GM23338 (cell line): Measurements from ENCODE around the gene NTNG1. TPM values are rescaled to one million over a fixed set of nuclear protein-coding genes. Genes with fewer than 3 reads are reported as not detected.

ENCODE experiments used
- ATAC-seq: fragments of 200-7000 bp; cut with Tn5 transposase; 3 replicates; pipeline ENCODE4 v1.9.1; 2020
- DNase-seq: peaks from one replicate; pipeline ENCODE4 v3.0.0-alpha.2; 2015; ENCODE audit warnings: low spot score
- H2AFZ ChIP-seq: fragments of 200-600 bp; sonication (generic); 2 replicates; pipeline ENCODE4 v1.8.0; 2016; ENCODE audit warnings: antibody characterized with exemption, mild to moderate bottlenecking, moderate library complexity
- H3F3A ChIP-seq: fragments of 200-600 bp; sonication (generic); replicated peaks from 2 replicates; pipeline ENCODE4 v1.8.0; 2017; ENCODE audit warnings: antibody characterized with exemption, mixed run types, low read depth
- H3K27ac ChIP-seq: fragments of 200-600 bp; sonication (generic); 2 replicates; pipeline ENCODE4 v1.6.1; 2016; ENCODE audit warnings: low read depth
- H3K27me3 ChIP-seq: fragments of 200-600 bp; sonication (generic); 2 replicates; pipeline ENCODE4 v1.8.0; 2016; ENCODE audit warnings: mild to moderate bottlenecking, mixed run types, moderate library complexity; ENCODE audit not compliant: insufficient read depth
- H3K36me3 ChIP-seq: fragments of 200-600 bp; sonication (generic); 2 replicates; pipeline ENCODE4 v1.8.0; 2016; ENCODE audit warnings: mild to moderate bottlenecking; ENCODE audit not compliant: insufficient read depth
- H3K4me1 ChIP-seq: fragments of 200-600 bp; sonication (generic); 2 replicates; pipeline ENCODE4 v1.8.0; 2016; ENCODE audit warnings: mild to moderate bottlenecking, moderate library complexity; ENCODE audit not compliant: insufficient read depth
- H3K4me2 ChIP-seq: fragments of 200-600 bp; sonication (generic); 2 replicates; pipeline ENCODE4 v1.7.1; 2017; ENCODE audit warnings: mixed run types
- H3K4me3 ChIP-seq: fragments of 200-600 bp; sonication (generic); 2 replicates; pipeline ENCODE4 v1.6.1; 2016; ENCODE audit warnings: mixed run types
- H3K79me2 ChIP-seq: fragments of 200-600 bp; sonication (generic); replicated peaks from 2 replicates; pipeline ENCODE4 v1.8.0; 2017; ENCODE audit warnings: mild to moderate bottlenecking; ENCODE audit not compliant: insufficient read depth
- H3K9me2 ChIP-seq: fragments of 200-600 bp; sonication (generic); 2 replicates; pipeline ENCODE4 v1.8.0; 2017; ENCODE audit not compliant: insufficient read depth
- H4K20me1 ChIP-seq: fragments of 200-600 bp; sonication (generic); replicated peaks from 2 replicates; pipeline ENCODE4 v1.8.0; 2017; ENCODE audit warnings: mild to moderate bottlenecking; ENCODE audit not compliant: insufficient read depth
- H3K27ac Mint-ChIP-seq: 2 replicates; pipeline ENCODE4 v1.8.0; 2020; ENCODE audit warnings: inconsistent platforms, mild to moderate bottlenecking, moderate library complexity, mixed read lengths
- H3K27me3 Mint-ChIP-seq: 3 replicates; pipeline ENCODE4 v1.8.0; 2022; ENCODE audit warnings: low read depth, mild to moderate bottlenecking, moderate library complexity, mixed read lengths, inconsistent platforms; ENCODE audit not compliant: insufficient read depth, poor library complexity
- H3K36me3 Mint-ChIP-seq: 3 replicates; pipeline ENCODE4 v1.8.0; 2021; ENCODE audit warnings: low read depth, mild to moderate bottlenecking, inconsistent platforms, moderate library complexity, mixed read lengths
- H3K4me1 Mint-ChIP-seq: 3 replicates; pipeline ENCODE4 v1.8.0; 2020; ENCODE audit warnings: mild to moderate bottlenecking, inconsistent platforms, mixed read lengths
- H3K4me3 Mint-ChIP-seq: 3 replicates; pipeline ENCODE4 v1.8.0; 2021; ENCODE audit warnings: moderate library complexity, mild to moderate bottlenecking, inconsistent platforms, mixed read lengths
- H3K9me3 Mint-ChIP-seq: 3 replicates; pipeline ENCODE4 v1.8.0; 2020; ENCODE audit warnings: moderate library complexity, mild to moderate bottlenecking, inconsistent platforms, mixed read lengths
- CREB1 ChIP-seq: fragments of 250-450 bp; sonication (Bioruptor Pico); IDR thresholded peaks from 2 replicates; pipeline ENCODE4 v1.5.0; 2020; ENCODE audit warnings: low read depth, mild to moderate bottlenecking, moderate library complexity
- EZH2phosphoT487 ChIP-seq: fragments of 200-600 bp; sonication (generic); IDR thresholded peaks from one replicate; pipeline ENCODE4 v1.8.1; 2018; ENCODE audit warnings: antibody characterized with exemption; ENCODE audit not compliant: unreplicated experiment
- JUNB ChIP-seq: IDR thresholded peaks from one replicate; pipeline ENCODE4 v1.6.1; 2016; ENCODE audit warnings: antibody characterized with exemption; ENCODE audit not compliant: unreplicated experiment
- NANOG ChIP-seq: IDR thresholded peaks from 2 replicates; pipeline ENCODE4 v1.6.1; 2016; ENCODE audit warnings: antibody characterized with exemption, borderline replicate concordance
- POLR2AphosphoS5 ChIP-seq: IDR thresholded peaks from 2 replicates; pipeline ENCODE4 v1.6.1; 2016; ENCODE audit warnings: antibody characterized with exemption, low read depth
- ZNF331 ChIP-seq: fragments of 250-450 bp; sonication (Bioruptor Pico); IDR thresholded peaks from 2 replicates; pipeline ENCODE4 v1.5.0; 2020; ENCODE audit warnings: low read depth, mild to moderate bottlenecking, moderate library complexity
- polyA plus RNA-seq: library from polyadenylated mRNA; unstranded; fragments of >200 nt; fragmentation: Nextera tagmentation; extraction: Ambion mirVana; gene quantifications from 2 replicates; pipeline ENCODE4 v1.2.1, GENCODE V29; 2016
- total RNA-seq: library from RNA; depleted of rRNA; stranded (reverse); fragments of >200 nt; shearing (Covaris generic); gene quantifications from 2 replicates; pipeline ENCODE4 v1.2.3, GENCODE V29; 2014
- TF ChIP-seq, protein P1 (sequence below): fragments of 250-450 bp; sonication (Bioruptor Pico); IDR thresholded peaks from 2 replicates; pipeline ENCODE4 v1.5.0; 2020; ENCODE audit warnings: mild to moderate bottlenecking, moderate library complexity
- TF ChIP-seq, protein P2 (sequence below): IDR thresholded peaks from 2 replicates; pipeline ENCODE4 v1.6.1; 2016; ENCODE audit warnings: antibody characterized with exemption

NTNG1 gene
- total and polyA plus RNA-seq, 2 experiments from 2014 or later = 7.2 to 10.3 TPM

DNA sequence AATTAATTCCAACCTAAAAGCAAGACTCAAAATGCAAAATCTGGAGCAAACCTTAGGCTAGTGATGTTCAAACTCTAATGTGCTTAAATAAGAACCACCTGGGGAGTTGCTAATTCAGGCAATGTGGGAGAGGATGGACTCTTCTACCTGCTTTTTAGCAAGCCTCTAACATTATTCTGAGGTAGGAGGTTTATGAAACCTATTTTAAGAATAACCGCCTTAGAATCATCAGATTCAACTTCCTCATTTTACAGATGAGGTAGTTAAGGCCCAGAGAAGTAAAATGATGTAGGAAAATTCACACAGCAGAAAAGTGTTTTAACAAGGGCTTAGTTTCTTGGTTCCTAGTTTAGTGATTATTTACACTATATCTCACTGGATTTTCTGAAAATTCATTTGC, 8.6 kb upstream of the NTNG1 start:
- no peak overlapping the region for H3K4me3 ChIP-seq
- H4K20me1 ChIP-seq = no peaks in the 10 kb centered on the region
- no peaks in the 10 kb centered on the region for H3K79me2 ChIP-seq
- H3K36me3 Mint-ChIP-seq = no peaks in the 10 kb centered on the region
- no peaks in the 10 kb centered on the region for H3K9me2 ChIP-seq
- no peak for ATAC-seq
- no peak overlapping the region for H2AFZ ChIP-seq
- H3K4me1 ChIP-seq = no peaks in the 10 kb centered on the region
- peaks cover 9% of the 10 kb centered on the region for H3K4me1 Mint-ChIP-seq
- H3K27ac ChIP-seq = no peak overlapping the region
- H3K4me2 ChIP-seq = no peak overlapping the region
- no peaks in the 10 kb centered on the region for H3K27me3 Mint-ChIP-seq
- no peaks in the 10 kb centered on the region for H3K9me3 Mint-ChIP-seq
- no peaks in the 10 kb centered on the region for H3F3A ChIP-seq
- TF ChIP-seq NANOG = no peak
- TF ChIP-seq, protein P1, sequence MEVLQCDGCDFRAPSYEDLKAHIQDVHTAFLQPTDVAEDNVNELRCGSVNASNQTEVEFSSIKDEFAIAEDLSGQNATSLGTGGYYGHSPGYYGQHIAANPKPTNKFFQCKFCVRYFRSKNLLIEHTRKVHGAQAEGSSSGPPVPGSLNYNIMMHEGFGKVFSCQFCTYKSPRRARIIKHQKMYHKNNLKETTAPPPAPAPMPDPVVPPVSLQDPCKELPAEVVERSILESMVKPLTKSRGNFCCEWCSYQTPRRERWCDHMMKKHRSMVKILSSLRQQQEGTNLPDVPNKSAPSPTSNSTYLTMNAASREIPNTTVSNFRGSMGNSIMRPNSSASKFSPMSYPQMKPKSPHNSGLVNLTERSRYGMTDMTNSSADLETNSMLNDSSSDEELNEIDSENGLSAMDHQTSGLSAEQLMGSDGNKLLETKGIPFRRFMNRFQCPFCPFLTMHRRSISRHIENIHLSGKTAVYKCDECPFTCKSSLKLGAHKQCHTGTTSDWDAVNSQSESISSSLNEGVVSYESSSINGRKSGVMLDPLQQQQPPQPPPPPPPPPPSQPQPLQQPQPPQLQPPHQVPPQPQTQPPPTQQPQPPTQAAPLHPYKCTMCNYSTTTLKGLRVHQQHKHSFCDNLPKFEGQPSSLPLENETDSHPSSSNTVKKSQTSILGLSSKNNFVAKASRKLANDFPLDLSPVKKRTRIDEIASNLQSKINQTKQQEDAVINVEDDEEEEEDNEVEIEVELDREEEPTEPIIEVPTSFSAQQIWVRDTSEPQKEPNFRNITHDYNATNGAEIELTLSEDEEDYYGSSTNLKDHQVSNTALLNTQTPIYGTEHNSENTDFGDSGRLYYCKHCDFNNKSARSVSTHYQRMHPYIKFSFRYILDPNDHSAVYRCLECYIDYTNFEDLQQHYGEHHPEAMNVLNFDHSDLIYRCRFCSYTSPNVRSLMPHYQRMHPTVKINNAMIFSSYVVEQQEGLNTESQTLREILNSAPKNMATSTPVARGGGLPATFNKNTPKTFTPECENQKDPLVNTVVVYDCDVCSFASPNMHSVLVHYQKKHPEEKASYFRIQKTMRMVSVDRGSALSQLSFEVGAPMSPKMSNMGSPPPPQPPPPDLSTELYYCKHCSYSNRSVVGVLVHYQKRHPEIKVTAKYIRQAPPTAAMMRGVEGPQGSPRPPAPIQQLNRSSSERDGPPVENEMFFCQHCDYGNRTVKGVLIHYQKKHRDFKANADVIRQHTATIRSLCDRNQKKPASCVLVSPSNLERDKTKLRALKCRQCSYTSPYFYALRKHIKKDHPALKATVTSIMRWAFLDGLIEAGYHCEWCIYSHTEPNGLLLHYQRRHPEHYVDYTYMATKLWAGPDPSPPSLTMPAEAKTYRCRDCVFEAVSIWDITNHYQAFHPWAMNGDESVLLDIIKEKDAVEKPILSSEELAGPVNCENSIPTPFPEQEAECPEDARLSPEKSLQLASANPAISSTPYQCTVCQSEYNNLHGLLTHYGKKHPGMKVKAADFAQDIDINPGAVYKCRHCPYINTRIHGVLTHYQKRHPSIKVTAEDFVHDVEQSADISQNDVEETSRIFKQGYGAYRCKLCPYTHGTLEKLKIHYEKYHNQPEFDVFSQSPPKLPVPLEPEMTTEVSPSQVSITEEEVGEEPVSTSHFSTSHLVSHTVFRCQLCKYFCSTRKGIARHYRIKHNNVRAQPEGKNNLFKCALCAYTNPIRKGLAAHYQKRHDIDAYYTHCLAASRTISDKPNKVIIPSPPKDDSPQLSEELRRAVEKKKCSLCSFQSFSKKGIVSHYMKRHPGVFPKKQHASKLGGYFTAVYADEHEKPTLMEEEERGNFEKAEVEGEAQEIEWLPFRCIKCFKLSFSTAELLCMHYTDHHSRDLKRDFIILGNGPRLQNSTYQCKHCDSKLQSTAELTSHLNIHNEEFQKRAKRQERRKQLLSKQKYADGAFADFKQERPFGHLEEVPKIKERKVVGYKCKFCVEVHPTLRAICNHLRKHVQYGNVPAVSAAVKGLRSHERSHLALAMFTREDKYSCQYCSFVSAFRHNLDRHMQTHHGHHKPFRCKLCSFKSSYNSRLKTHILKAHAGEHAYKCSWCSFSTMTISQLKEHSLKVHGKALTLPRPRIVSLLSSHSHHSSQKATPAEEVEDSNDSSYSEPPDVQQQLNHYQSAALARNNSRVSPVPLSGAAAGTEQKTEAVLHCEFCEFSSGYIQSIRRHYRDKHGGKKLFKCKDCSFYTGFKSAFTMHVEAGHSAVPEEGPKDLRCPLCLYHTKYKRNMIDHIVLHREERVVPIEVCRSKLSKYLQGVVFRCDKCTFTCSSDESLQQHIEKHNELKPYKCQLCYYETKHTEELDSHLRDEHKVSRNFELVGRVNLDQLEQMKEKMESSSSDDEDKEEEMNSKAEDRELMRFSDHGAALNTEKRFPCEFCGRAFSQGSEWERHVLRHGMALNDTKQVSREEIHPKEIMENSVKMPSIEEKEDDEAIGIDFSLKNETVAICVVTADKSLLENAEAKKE = no peak
- TF ChIP-seq CREB1 (CRISPR knock-in tag) = no peak
- no peak for TF ChIP-seq POLR2AphosphoS5
- TF ChIP-seq JUNB = no peak
- TF ChIP-seq EZH2phosphoT487 = no peak
- TF ChIP-seq, protein P2, sequence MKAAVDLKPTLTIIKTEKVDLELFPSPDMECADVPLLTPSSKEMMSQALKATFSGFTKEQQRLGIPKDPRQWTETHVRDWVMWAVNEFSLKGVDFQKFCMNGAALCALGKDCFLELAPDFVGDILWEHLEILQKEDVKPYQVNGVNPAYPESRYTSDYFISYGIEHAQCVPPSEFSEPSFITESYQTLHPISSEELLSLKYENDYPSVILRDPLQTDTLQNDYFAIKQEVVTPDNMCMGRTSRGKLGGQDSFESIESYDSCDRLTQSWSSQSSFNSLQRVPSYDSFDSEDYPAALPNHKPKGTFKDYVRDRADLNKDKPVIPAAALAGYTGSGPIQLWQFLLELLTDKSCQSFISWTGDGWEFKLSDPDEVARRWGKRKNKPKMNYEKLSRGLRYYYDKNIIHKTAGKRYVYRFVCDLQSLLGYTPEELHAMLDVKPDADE = no peak
- TF ChIP-seq ZNF331 (CRISPR knock-in tag) = no peak
- no peak overlapping the region for H3K27ac Mint-ChIP-seq
- H3K27me3 ChIP-seq = no peaks in the 10 kb centered on the region
- no peak for DNase-seq
- no peaks in the 10 kb centered on the region for H3K36me3 ChIP-seq
- no peak overlapping the region for H3K4me3 Mint-ChIP-seq
